Panc1 (cell line): Measurements from ENCODE around the gene PIGH.

Experiments
- CTCF ChIP-seq: fragments of 450-650 bp; IDR thresholded peaks from 2 replicates; pipeline ENCODE4 v1.5.1; 2017; ENCODE audit warnings: mild to moderate bottlenecking
- POLR2AphosphoS5 ChIP-seq: IDR thresholded peaks from 2 replicates; pipeline ENCODE4 v1.6.1; 2012; ENCODE audit warnings: mild to moderate bottlenecking, low read depth, low read length, moderate library complexity
- SIN3A ChIP-seq: IDR thresholded peaks from 2 replicates; pipeline ENCODE4 v1.6.1; 2012; ENCODE audit warnings: low read depth, mild to moderate bottlenecking, low read length, moderate library complexity, borderline replicate concordance; ENCODE audit not compliant: insufficient read depth
- TF ChIP-seq, protein P1 (sequence below), 2 experiments: IDR thresholded peaks; 2 replicates each; pipeline ENCODE4 v1.6.1; 2011 to 2012; ENCODE audit warnings: low read depth in 2 of 2, control low read depth in 1 of 2, low read length in 1 of 2, mild to moderate bottlenecking in 1 of 2, moderate library complexity in 1 of 2; ENCODE audit not compliant: insufficient read depth in 1 of 2

DNA sequence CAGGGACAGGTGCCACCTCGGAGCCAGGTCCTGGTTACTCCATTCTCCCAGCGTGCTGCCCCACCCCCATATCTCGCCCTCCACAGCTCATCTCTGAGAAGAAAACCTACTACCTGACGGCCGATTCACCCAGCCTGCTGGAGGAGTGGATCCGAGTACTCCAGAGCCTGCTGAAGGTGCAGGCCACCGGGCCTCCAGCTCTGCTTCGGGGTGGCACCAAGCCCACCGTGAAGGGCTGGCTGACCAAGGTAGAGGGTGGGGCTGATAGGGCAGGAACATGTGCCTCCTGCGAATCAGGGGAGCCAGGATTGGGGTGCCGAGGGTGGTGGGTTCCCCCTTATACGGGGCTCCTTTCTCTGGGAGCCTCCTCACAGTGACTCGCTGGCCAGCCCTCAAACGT lies 25.9 kb downstream of the PIGH start:
- TF ChIP-seq CTCF (no peak), POLR2AphosphoS5 (no peak), SIN3A (no peak)
- TF ChIP-seq, protein P1, sequence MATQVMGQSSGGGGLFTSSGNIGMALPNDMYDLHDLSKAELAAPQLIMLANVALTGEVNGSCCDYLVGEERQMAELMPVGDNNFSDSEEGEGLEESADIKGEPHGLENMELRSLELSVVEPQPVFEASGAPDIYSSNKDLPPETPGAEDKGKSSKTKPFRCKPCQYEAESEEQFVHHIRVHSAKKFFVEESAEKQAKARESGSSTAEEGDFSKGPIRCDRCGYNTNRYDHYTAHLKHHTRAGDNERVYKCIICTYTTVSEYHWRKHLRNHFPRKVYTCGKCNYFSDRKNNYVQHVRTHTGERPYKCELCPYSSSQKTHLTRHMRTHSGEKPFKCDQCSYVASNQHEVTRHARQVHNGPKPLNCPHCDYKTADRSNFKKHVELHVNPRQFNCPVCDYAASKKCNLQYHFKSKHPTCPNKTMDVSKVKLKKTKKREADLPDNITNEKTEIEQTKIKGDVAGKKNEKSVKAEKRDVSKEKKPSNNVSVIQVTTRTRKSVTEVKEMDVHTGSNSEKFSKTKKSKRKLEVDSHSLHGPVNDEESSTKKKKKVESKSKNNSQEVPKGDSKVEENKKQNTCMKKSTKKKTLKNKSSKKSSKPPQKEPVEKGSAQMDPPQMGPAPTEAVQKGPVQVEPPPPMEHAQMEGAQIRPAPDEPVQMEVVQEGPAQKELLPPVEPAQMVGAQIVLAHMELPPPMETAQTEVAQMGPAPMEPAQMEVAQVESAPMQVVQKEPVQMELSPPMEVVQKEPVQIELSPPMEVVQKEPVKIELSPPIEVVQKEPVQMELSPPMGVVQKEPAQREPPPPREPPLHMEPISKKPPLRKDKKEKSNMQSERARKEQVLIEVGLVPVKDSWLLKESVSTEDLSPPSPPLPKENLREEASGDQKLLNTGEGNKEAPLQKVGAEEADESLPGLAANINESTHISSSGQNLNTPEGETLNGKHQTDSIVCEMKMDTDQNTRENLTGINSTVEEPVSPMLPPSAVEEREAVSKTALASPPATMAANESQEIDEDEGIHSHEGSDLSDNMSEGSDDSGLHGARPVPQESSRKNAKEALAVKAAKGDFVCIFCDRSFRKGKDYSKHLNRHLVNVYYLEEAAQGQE (IDR thresholded peaks at IDR 0.05; ENCODE audit: insufficient read depth in 1 of 2, low read depth in 2 of 2, low read length in 1 of 2), result no peak
